K562 (cell line): Measurements from ENCODE around the gene CMBL. TPM values are rescaled to one million over a fixed set of nuclear protein-coding genes. Genes with fewer than 3 reads are reported as not detected.

ENCODE experiments used
- ARID2 ChIP-seq: fragments of 450-650 bp; IDR thresholded peaks from 2 replicates; pipeline ENCODE4 v1.6.1; 2017; ENCODE audit warnings: antibody characterized with exemption, mild to moderate bottlenecking
- CREB3 ChIP-seq: fragments of 450-650 bp; conservative IDR thresholded peaks from 2 replicates; pipeline ENCODE4 v1.6.1; 2016; ENCODE audit warnings: missing genetic modification characterization, low read depth, mild to moderate bottlenecking, missing compliant biosample characterization, moderate library complexity
- CREM ChIP-seq: IDR thresholded peaks from 2 replicates; pipeline ENCODE4 v1.6.1; 2014; ENCODE audit warnings: antibody characterized with exemption, low read depth
- FOXK2 ChIP-seq, 2 experiments: fragments of 450-650 bp; IDR thresholded peaks in 1 of 2; conservative IDR thresholded peaks in 1 of 2; 2 replicates each; pipeline ENCODE4 v1.6.1; 2016; ENCODE audit warnings: low read depth in 2 of 2, mild to moderate bottlenecking in 1 of 2
- HIVEP1 ChIP-seq: fragments of 250-450 bp; sonication (Bioruptor Pico); IDR thresholded peaks from 2 replicates; pipeline ENCODE4 v1.4.0; 2020; ENCODE audit warnings: mild to moderate bottlenecking
- HOXB6 ChIP-seq: fragments of 250-450 bp; sonication (Bioruptor Pico); IDR thresholded peaks from 2 replicates; pipeline ENCODE4 v1.5.1; 2022; ENCODE audit warnings: mild to moderate bottlenecking, borderline replicate concordance
- JUND ChIP-seq, 2 experiments: IDR thresholded peaks; 2 replicates in 1 of 2; 3 replicates in 1 of 2; pipeline ENCODE4 v1.6.1; 2011; ENCODE audit warnings: borderline replicate concordance in 2 of 2, low read depth in 2 of 2, low read length in 2 of 2, improper control_type of control experiment in 1 of 2, missing biosample characterization in 1 of 2, missing genetic modification characterization in 1 of 2, missing genetic modification reagents in 1 of 2
- LCOR ChIP-seq: sonication (generic); formaldehyde crosslinking; IDR thresholded peaks from 2 replicates; pipeline ENCODE4 v1.8.0; 2022; ENCODE audit warnings: mild to moderate bottlenecking, missing genetic modification reagents
- MYNN ChIP-seq, 2 experiments: sonication (generic); formaldehyde crosslinking in 1 of 2; IDR thresholded peaks; 2 replicates each; pipeline versions ENCODE4 v1.5.0 to v1.6.1; 2016 to 2020; ENCODE audit warnings: antibody characterized with exemption in 1 of 2, missing genetic modification reagents in 1 of 2
- ZBTB9 ChIP-seq: fragments of 450-650 bp; formaldehyde crosslinking; IDR thresholded peaks from 2 replicates; pipeline ENCODE4 v1.4.0; 2020; ENCODE audit warnings: mild to moderate bottlenecking, moderate library complexity
- ZNF408 ChIP-seq: fragments of 250-450 bp; sonication (Bioruptor Pico); IDR thresholded peaks from 2 replicates; pipeline ENCODE4 v1.4.0; 2020; ENCODE audit warnings: low read depth, mild to moderate bottlenecking, moderate library complexity
- ZNF639 ChIP-seq, 2 experiments: fragments of 200-800 bp in 1 of 2; sonication (Bioruptor generic) in 1 of 2; sonication (generic) in 1 of 2; formaldehyde crosslinking in 1 of 2; IDR thresholded peaks in 1 of 2; conservative IDR thresholded peaks in 1 of 2; 2 replicates each; pipeline versions ENCODE4 v1.5.0 to v1.6.1; 2016 to 2020; ENCODE audit warnings: missing compliant biosample characterization in 1 of 2, missing genetic modification characterization in 1 of 2, missing genetic modification reagents in 1 of 2
- ZNF764 ChIP-seq: fragments of 250-450 bp; sonication (Bioruptor Pico); IDR thresholded peaks from 2 replicates; pipeline ENCODE4 v1.4.0; 2020; ENCODE audit warnings: low read depth, mild to moderate bottlenecking, moderate library complexity
- ZSCAN32 ChIP-seq: fragments of 450-650 bp; formaldehyde crosslinking; IDR thresholded peaks from 2 replicates; pipeline ENCODE4 v1.4.0; 2020; ENCODE audit warnings: mild to moderate bottlenecking, moderate library complexity
- polyA plus RNA-seq, 8 experiments: library from polyadenylated mRNA; depleted of rRNA in 4 of 8; stranded (reverse) in 5 of 8; unstranded in 3 of 8; fragments of >200 nt; fragmentation: Nextera tagmentation in 2 of 8; fragmentation: Illumina TruSeq in 1 of 8; extraction: Ambion mirVana in 2 of 8; extraction: Trizol in 1 of 8; gene quantifications; 2 replicates each; pipeline versions ENCODE4 v1.2.1 to v1.2.3, GENCODE V29; 2011 to 2014; ENCODE audit warnings: inconsistent platforms in 1 of 8, missing spikeins in 1 of 8
- total RNA-seq, 7 experiments: library from RNA; depleted of rRNA in 6 of 7; stranded (reverse); fragments of >200 nt in 6 of 7; fragmentation: Illumina TruSeq in 2 of 7; extraction: Trizol in 2 of 7; gene quantifications; 2 replicates each; pipeline versions ENCODE4 v1.2.1 to v1.2.3, GENCODE V29; 2011 to 2021; ENCODE audit warnings: low replicate concordance in 1 of 7
- TF ChIP-seq, protein P1 (sequence below): sonication (generic); formaldehyde crosslinking; IDR thresholded peaks from 2 replicates; pipeline ENCODE4 v1.9.0; 2022; ENCODE audit warnings: mild to moderate bottlenecking, missing genetic modification reagents
- TF ChIP-seq, protein P2 (sequence below): fragments of 450-650 bp; formaldehyde crosslinking; IDR thresholded peaks from 2 replicates; pipeline ENCODE4 v1.4.0; 2022; ENCODE audit warnings: missing genetic modification characterization
- TF ChIP-seq, protein P3 (sequence below): fragments of 450-650 bp; formaldehyde crosslinking; IDR thresholded peaks from 2 replicates; pipeline ENCODE4 v1.4.0; 2020; ENCODE audit warnings: mild to moderate bottlenecking, moderate library complexity

The CMBL gene
- total and polyA plus RNA-seq, 9 of the 15 experiments (the other 6 are each of a cell fraction or from before 2014, with no cell fraction given): 22.6 to 192 (median 71.1) TPM

DNA sequence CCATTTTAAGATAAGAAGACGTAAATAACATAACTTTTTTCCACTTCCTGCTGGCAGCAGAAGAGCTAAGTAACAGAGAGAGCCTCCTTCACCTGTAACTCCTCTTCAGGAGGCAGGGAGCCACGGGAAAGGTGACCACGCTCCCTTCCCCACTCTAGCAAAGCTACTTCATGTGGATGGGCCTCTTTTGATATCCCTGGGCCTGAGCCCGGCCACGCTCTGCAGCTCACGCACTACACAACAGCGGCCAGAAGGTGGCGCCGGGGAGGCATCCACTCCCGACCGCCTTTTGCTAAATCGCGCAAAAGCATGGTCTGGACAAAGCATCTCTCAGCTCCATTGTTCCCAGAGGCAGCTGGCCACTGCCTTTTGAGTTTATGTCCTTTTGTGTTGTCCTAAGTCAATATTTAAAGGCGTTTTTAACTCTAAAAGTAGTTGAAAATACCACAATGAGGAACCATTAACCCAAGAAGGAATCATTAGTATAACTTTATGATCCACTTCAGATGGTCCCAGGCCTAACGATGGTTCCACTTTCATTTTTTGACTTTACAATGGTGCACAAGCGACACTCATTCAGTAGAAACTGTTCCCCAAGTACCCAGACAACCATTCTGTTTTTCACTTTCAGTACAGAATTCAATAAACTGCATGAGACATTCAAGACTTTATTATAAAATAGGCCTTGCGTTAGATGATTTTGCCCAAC lies 23.6 kb downstream of the CMBL start (continued):
- TF ChIP-seq ZNF639 (CRISPR knock-in tag; conservative IDR thresholded peaks at IDR 0.05 in 1 of 2, IDR thresholded peaks at IDR 0.05 in 1 of 2) (no peak), ZSCAN32 (CRISPR knock-in tag) (peak; percentile 56; the same call in 1 of the 2 replicates), JUND (IDR thresholded peaks at IDR 0.05; ENCODE audit: borderline replicate concordance, low read depth, low read length) (peak; percentile 49; the same call in 1 of the 2 replicates), JUND (tag; IDR thresholded peaks at IDR 0.05; ENCODE audit: borderline replicate concordance, low read depth, low read length) (peak; percentile 68; the same call in 2 of the 3 replicates), ZNF408 (CRISPR knock-in tag) (no peak), CREB3 (tag) (0 out of 2 replicates have a peak, but pooled peaks have one; percentile 50), MYNN (IDR thresholded peaks at IDR 0.05) (peak; percentile 76; the same call in 1 of the 2 replicates), MYNN (CRISPR knock-in tag; IDR thresholded peaks at IDR 0.05) (no peak), ARID2 (0 out of 2 replicates have a peak, but pooled peaks have one; percentile 22), FOXK2 (conservative IDR thresholded peaks at IDR 0.05 in 1 of 2, IDR thresholded peaks at IDR 0.05 in 1 of 2; ENCODE audit: low read depth in 2 of 2) (no peak), HOXB6 (CRISPR knock-in tag) (no peak; the same call in 1 of the 2 replicates), LCOR (CRISPR knock-in tag) (0 out of 2 replicates have a peak, but pooled peaks have one; percentile 42), HIVEP1 (CRISPR knock-in tag) (0 out of 2 replicates have a peak, but pooled peaks have one; percentile 51), ZNF764 (CRISPR knock-in tag) (0 out of 2 replicates have a peak, but pooled peaks have one; percentile 17), CREM (peak; percentile 80), ZBTB9 (CRISPR knock-in tag) (peak; percentile 86)
- TF ChIP-seq, protein P1, sequence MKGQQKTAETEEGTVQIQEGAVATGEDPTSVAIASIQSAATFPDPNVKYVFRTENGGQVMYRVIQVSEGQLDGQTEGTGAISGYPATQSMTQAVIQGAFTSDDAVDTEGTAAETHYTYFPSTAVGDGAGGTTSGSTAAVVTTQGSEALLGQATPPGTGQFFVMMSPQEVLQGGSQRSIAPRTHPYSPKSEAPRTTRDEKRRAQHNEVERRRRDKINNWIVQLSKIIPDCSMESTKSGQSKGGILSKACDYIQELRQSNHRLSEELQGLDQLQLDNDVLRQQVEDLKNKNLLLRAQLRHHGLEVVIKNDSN (CRISPR knock-in tag): no peak
- TF ChIP-seq, protein P2, sequence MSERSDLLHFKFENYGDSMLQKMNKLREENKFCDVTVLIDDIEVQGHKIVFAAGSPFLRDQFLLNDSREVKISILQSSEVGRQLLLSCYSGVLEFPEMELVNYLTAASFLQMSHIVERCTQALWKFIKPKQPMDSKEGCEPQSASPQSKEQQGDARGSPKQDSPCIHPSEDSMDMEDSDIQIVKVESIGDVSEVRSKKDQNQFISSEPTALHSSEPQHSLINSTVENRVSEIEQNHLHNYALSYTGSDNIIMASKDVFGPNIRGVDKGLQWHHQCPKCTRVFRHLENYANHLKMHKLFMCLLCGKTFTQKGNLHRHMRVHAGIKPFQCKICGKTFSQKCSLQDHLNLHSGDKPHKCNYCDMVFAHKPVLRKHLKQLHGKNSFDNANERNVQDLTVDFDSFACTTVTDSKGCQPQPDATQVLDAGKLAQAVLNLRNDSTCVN: peak; percentile 75; the same call in 1 of the 2 replicates
- TF ChIP-seq, protein P3, sequence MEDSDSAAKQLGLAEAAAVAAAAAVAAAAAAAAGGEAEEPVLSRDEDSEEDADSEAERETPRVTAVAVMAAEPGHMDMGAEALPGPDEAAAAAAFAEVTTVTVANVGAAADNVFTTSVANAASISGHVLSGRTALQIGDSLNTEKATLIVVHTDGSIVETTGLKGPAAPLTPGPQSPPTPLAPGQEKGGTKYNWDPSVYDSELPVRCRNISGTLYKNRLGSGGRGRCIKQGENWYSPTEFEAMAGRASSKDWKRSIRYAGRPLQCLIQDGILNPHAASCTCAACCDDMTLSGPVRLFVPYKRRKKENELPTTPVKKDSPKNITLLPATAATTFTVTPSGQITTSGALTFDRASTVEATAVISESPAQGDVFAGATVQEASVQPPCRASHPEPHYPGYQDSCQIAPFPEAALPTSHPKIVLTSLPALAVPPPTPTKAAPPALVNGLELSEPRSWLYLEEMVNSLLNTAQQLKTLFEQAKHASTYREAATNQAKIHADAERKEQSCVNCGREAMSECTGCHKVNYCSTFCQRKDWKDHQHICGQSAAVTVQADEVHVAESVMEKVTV: peak; percentile 93
